ENCODE measurements around the gene TMEM150B. TPM values are rescaled to one million over a fixed set of nuclear protein-coding genes. Genes with fewer than 3 reads are reported as not detected.

Gene TMEM150B
- total and polyA plus RNA-seq, 10 donors = 1.7 to 34.1 (median 7.8) TPM

DNA sequence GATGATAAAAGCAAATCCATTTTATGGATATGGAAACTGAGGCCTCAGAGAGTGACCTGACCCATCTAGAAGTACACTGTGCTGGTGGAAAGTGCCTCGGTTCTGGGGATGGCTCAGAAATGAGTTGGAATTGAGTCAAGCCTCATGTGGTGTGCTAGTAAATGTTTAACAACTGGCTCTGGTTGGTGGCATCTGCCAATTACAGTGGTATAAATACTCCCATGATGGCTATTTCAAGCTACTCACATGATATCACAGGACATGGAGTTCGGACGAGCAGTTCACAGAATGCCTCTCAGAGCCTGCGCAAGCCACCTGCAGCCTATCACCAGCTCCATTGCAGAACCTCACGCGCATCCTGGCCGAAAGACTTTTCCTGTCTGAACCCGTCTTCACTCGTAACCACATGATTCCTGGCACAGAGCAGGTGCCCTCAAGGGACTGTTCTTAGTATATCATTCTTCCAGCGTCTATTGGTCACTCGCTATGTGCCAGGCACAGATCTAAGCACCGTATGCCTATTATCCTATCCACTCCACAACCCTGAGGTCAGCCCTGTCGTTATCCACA is 9.1 kb downstream of the TMEM150B start:
- no peak overlapping the region for H3K4me3 ChIP-seq
- no peaks in the 10 kb centered on the region for H3K9me3 ChIP-seq
- H3K4me1 ChIP-seq = peaks cover 0 to under 1% (median 0%) of the 10 kb centered on the region in 6 donors
- intact Hi-C loops (cut with DNase I; ENCODE audit: low total_unique reads) = no loop called here
- 77 to 87% (median 84%) methylated on average over 13 of the region's 13 CpGs for WGBS, 5 donors
- no peak for DNase-seq
- TF ChIP-seq POLR2A (IDR thresholded peaks at IDR 0.05) (no peak), POLR2AphosphoS5 (IDR thresholded peaks at IDR 0.05) (no peak)
- TF ChIP-seq, protein P1, sequence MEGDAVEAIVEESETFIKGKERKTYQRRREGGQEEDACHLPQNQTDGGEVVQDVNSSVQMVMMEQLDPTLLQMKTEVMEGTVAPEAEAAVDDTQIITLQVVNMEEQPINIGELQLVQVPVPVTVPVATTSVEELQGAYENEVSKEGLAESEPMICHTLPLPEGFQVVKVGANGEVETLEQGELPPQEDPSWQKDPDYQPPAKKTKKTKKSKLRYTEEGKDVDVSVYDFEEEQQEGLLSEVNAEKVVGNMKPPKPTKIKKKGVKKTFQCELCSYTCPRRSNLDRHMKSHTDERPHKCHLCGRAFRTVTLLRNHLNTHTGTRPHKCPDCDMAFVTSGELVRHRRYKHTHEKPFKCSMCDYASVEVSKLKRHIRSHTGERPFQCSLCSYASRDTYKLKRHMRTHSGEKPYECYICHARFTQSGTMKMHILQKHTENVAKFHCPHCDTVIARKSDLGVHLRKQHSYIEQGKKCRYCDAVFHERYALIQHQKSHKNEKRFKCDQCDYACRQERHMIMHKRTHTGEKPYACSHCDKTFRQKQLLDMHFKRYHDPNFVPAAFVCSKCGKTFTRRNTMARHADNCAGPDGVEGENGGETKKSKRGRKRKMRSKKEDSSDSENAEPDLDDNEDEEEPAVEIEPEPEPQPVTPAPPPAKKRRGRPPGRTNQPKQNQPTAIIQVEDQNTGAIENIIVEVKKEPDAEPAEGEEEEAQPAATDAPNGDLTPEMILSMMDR (IDR thresholded peaks at IDR 0.05 in 8 of 11, conservative IDR thresholded peaks at IDR 0.05 in 3 of 11) = no peak
- peaks cover 0 to 13% (median 0%) of the 10 kb centered on the region in 6 donors for H3K36me3 ChIP-seq
- H3K27me3 ChIP-seq (replicated peaks in 1 of 7) = peaks cover 0 to 10% (median 0%) of the 10 kb centered on the region in 7 donors
- H3K27ac ChIP-seq = no peak overlapping the region

DNA sequence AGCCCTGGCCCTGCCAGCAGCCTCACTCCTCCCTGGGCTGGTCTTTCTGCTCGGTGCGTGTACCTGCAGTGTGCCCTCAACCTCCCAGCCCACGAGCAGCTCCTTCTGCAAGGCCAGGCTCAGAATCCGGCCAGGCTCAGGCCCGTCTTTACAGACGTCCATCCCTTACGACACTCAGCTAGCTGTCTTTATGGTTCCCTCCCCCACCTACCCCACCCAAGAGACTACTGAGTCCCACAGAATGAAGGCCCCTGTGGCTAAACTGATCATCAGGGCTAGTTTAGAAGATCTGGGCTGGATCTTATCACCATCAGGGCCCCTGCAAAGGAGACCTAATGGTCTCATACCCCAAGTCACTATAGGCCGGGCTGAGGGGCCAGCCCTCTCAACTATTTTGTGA is 10.7 kb downstream of the TMEM150B start:
- intact Hi-C loops (cut with DNase I; ENCODE audit: low total_unique reads) = no loop called here
- Histone ChIP-seq H3K36me3 (peaks cover 0 to 4% (median 0%) of the 10 kb centered on the region in 6 donors), H3K9me3 (peaks cover 0 to 2% (median 0%) of the 10 kb centered on the region in 8 donors), H3K27me3 (replicated peaks in 1 of 7) (no peaks in the 10 kb centered on the region), H3K4me1 (no peaks in the 10 kb centered on the region), H3K4me3 (no peak overlapping the region), H3K27ac (no peak overlapping the region)
- WGBS, 5 donors = 85 to 93% (median 90%) methylated on average over 8 of the region's 8 CpGs
- no peak for DNase-seq
- TF ChIP-seq, protein P1 (IDR thresholded peaks at IDR 0.05 in 8 of 11, conservative IDR thresholded peaks at IDR 0.05 in 3 of 11) = no peak
- TF ChIP-seq POLR2A (IDR thresholded peaks at IDR 0.05) (no peak), POLR2AphosphoS5 (IDR thresholded peaks at IDR 0.05) (no peak)

DNA sequence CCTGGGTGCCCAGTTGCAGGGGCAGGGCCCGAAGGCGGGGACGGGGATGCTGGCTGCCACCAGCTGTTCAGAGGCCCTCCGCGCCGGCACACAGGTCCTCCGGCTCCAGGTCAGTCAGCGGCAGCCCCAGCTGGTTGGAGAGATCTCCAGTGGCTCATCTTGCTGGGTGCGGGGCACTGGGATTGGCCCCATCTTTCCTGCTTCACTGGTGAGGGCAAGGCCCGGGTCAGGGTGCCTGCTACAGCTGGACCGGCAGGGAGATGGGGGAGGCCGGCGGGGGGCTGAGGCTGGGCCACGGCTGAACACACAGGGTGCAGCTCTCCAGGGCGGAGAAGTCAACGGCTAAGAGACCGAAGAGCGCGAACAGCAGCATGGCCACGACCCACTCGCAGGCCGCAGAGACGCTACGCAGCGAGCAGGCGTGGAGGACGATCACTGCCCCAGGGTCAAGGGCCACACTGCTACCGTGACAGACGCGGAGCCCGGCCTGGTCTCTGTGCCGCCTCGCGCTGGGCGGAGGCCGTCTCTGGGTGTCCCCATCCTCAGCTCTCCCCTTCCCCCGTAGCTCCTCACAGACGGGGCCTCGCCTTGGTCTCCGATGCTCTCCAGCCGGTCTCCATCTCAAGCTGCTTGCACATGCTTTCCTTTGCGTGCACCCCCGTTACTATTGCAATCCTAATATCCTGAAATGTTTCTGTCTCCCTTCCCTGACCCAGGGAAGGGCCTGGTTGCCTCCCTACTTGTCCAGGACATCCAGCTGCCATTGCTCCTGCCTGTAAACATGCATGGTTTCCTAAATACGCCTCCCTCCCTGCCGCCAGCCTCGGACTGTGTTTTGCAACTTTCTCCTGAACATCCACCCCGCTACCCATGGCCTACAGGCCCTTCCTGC is 12.3 kb downstream of the TMEM150B start:
- no peaks in the 10 kb centered on the region for H3K27me3 ChIP-seq (replicated peaks in 1 of 7)
- peaks cover 0 to 7% (median 0%) of the 10 kb centered on the region in 6 donors for H3K36me3 ChIP-seq
- DNase-seq = no peak
- no peak overlapping the region for H3K4me3 ChIP-seq
- WGBS, 5 donors = 83 to 87% (median 85%) methylated on average over 37 to 47 of the region's 47 CpGs
- H3K9me3 ChIP-seq = peaks cover 0 to 6% (median 0%) of the 10 kb centered on the region in 8 donors
- intact Hi-C loops (cut with DNase I; ENCODE audit: low total_unique reads) = no loop called here
- no peak for TF ChIP-seq POLR2A (IDR thresholded peaks at IDR 0.05)
- peak in 1 of 3 donors; percentile 31 for TF ChIP-seq POLR2AphosphoS5 (IDR thresholded peaks at IDR 0.05)
- H3K27ac ChIP-seq = no peak overlapping the region
- H3K4me1 ChIP-seq = no peaks in the 10 kb centered on the region

DNA sequence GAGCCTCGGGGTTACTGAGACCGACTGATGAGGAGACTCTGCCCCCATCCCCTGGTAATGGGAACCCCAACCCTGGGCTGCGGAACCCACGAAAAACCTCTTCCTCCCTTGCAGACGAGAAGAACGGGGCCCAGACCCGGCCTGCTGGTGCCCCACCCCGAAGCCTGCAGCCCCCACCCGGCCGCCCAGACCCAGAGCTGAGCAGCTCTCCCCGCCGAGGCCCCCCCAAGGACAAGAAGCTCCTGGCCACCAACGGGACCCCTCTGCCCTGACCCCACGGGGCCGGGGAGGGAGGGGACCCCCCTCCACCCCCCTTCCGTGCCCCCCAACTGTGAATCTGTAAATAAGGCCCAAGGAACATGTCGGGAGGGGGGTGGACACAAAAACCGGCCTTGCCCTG is 13.3 kb downstream of the TMEM150B start:
- 86 to 93% (median 90%) methylated on average over 8 to 18 of the region's 18 CpGs for WGBS, 5 donors
- no peaks in the 10 kb centered on the region for H3K27me3 ChIP-seq (replicated peaks in 1 of 7)
- H3K9me3 ChIP-seq = peaks cover 0 to 6% (median 0%) of the 10 kb centered on the region in 8 donors
- H3K27ac ChIP-seq = no peak overlapping the region
- DNase-seq = no peak
- no peak overlapping the region for H3K4me3 ChIP-seq
- peaks cover 0 to 8% (median 0%) of the 10 kb centered on the region in 6 donors for H3K36me3 ChIP-seq
- no peaks in the 10 kb centered on the region for H3K4me1 ChIP-seq
- TF ChIP-seq POLR2A (IDR thresholded peaks at IDR 0.05) = no peak
- TF ChIP-seq, protein P1 (IDR thresholded peaks at IDR 0.05 in 8 of 11, conservative IDR thresholded peaks at IDR 0.05 in 3 of 11) = no peak
- no peak for TF ChIP-seq POLR2AphosphoS5 (IDR thresholded peaks at IDR 0.05)
- intact Hi-C loops (cut with DNase I; ENCODE audit: low total_unique reads) = no loop called here
